H1 (cell line): ENCODE results near the gene CAMK2G.

Experiments
- CEBPB ChIP-seq: IDR thresholded peaks from 2 replicates; pipeline ENCODE4 v1.6.1; 2012; ENCODE audit warnings: low read depth, low read length
- TF ChIP-seq, protein P1 (sequence below), 3 experiments: IDR thresholded peaks; 1 replicate in 2 of 3; 2 replicates in 1 of 3; pipeline versions ENCODE4 v1.5.1 to v1.6.1; 2011; ENCODE audit warnings: low read length in 3 of 3, mild to moderate bottlenecking in 3 of 3, inconsistent platforms in 2 of 3, low read depth in 1 of 3, moderate library complexity in 1 of 3; ENCODE audit not compliant: insufficient read depth in 1 of 3; ENCODE audit errors: control extremely low read depth in 1 of 3

DNA sequence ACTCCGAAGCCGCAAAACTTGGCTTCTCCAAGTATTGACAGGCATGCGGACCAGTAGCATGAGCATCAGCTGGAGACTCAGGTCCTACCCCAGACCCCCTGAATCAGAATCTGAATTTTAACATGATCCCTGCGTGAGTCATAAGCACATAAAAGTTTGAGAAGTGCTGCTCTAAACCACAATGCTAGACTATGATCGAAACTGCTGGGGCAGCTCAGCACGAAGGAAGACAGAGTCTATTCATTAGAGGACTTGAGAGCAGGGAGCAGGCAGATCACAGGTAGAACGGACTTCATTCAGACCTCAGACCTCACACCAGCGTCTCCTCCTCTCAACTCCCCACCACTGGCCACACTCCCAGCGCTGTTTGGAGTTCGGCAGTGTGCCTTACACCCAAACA, 16.9 kb downstream of the CAMK2G start:
- no peak for TF ChIP-seq CEBPB
- TF ChIP-seq, protein P1, sequence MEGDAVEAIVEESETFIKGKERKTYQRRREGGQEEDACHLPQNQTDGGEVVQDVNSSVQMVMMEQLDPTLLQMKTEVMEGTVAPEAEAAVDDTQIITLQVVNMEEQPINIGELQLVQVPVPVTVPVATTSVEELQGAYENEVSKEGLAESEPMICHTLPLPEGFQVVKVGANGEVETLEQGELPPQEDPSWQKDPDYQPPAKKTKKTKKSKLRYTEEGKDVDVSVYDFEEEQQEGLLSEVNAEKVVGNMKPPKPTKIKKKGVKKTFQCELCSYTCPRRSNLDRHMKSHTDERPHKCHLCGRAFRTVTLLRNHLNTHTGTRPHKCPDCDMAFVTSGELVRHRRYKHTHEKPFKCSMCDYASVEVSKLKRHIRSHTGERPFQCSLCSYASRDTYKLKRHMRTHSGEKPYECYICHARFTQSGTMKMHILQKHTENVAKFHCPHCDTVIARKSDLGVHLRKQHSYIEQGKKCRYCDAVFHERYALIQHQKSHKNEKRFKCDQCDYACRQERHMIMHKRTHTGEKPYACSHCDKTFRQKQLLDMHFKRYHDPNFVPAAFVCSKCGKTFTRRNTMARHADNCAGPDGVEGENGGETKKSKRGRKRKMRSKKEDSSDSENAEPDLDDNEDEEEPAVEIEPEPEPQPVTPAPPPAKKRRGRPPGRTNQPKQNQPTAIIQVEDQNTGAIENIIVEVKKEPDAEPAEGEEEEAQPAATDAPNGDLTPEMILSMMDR (IDR thresholded peaks at IDR 0.05; ENCODE audit: control extremely low read depth in 1 of 3, insufficient read depth in 1 of 3, low read depth in 1 of 3, low read length in 3 of 3): no peak
